OCI-LY7 (cell line): ENCODE results near the gene GSDME. TPM values are rescaled to one million over a fixed set of nuclear protein-coding genes. Genes with fewer than 3 reads are reported as not detected.

Experiments
- BruUV-seq: library from RNA; stranded (reverse); fragments of 400-500 nt; replicated peaks from 2 replicates; lab custom pipeline; 2021; lab: Mats Ljungman, UMichigan
- CTCF ChIA-PET: fragments of 300-600 bp; sonication (Branson Sonifier 250); formaldehyde crosslinking; loops from one replicate; lab custom pipeline; 2022; ENCODE audit warnings: antibody characterized with exemption; ENCODE audit not compliant: unreplicated experiment; lab: Charles Lee
- POLR2A ChIA-PET: fragments of 300-600 bp; sonication (Branson Sonifier 250); formaldehyde crosslinking; loops from one replicate; lab custom pipeline; 2022; ENCODE audit warnings: antibody characterized with exemption; lab: Charles Lee
- DNase-seq: peaks from one replicate; pipeline ENCODE4 v3.0.0-alpha.2; 2015; ENCODE audit warnings: low spot score
- H2AFZ ChIP-seq: fragments of 200-600 bp; sonication (generic), shearing (Covaris generic); 2 replicates; pipeline ENCODE4 v1.6.1; 2014; ENCODE audit warnings: mild to moderate bottlenecking, antibody characterized with exemption, low read length, moderate library complexity
- H3K27ac ChIP-seq: fragments of 200-600 bp; sonication (generic); 2 replicates; pipeline ENCODE4 v1.5.1; 2014; ENCODE audit warnings: mixed run types, low read depth, mild to moderate bottlenecking, moderate library complexity, low read length, inconsistent platforms; ENCODE audit not compliant: poor library complexity, severe bottlenecking
- H3K36me3 ChIP-seq: fragments of 200-600 bp; sonication (generic); 2 replicates; pipeline ENCODE4 v1.6.1; 2014; ENCODE audit warnings: mild to moderate bottlenecking, antibody characterized with exemption, low read length, moderate library complexity, mixed read lengths; ENCODE audit not compliant: insufficient read depth
- H3K4me1 ChIP-seq: fragments of 200-600 bp; sonication (generic); 2 replicates; pipeline ENCODE4 v1.5.1; 2014; ENCODE audit warnings: mild to moderate bottlenecking, low read length; ENCODE audit not compliant: insufficient read depth, poor library complexity, severe bottlenecking
- H3K4me2 ChIP-seq: fragments of 200-600 bp; sonication (generic); 2 replicates; pipeline ENCODE4 v1.6.1; 2014; ENCODE audit warnings: mild to moderate bottlenecking, low read length
- H3K4me3 ChIP-seq: fragments of 200-600 bp; sonication (generic); 2 replicates; pipeline ENCODE4 v1.5.1; 2014; ENCODE audit warnings: mild to moderate bottlenecking, low read depth, low read length; ENCODE audit not compliant: poor library complexity, severe bottlenecking
- H3K79me2 ChIP-seq: fragments of 200-600 bp; sonication (generic); 2 replicates; pipeline ENCODE4 v1.6.1; 2016; ENCODE audit warnings: low read depth, mild to moderate bottlenecking, low read length, moderate library complexity, mixed read lengths; ENCODE audit not compliant: insufficient read depth
- H3K9me2 ChIP-seq: fragments of 200-600 bp; sonication (generic); 2 replicates; pipeline ENCODE4 v1.6.1; 2016; ENCODE audit warnings: mild to moderate bottlenecking, low read length, mixed read lengths; ENCODE audit not compliant: insufficient read depth
- H3K9me3 ChIP-seq: fragments of 200-600 bp; sonication (generic); 2 replicates; pipeline ENCODE4 v1.6.1; 2014; ENCODE audit warnings: mild to moderate bottlenecking, mixed run types, low read length, mixed read lengths
- H4K20me1 ChIP-seq: fragments of 200-600 bp; sonication (generic); 2 replicates; pipeline ENCODE4 v1.6.1; 2014; ENCODE audit warnings: mild to moderate bottlenecking, antibody characterized with exemption, low read length, moderate library complexity, mixed read lengths; ENCODE audit not compliant: insufficient read depth
- CTCF ChIP-seq: fragments of 200-600 bp; sonication (generic); conservative IDR thresholded peaks from 2 replicates; pipeline ENCODE4 v1.5.1; 2014; ENCODE audit warnings: mild to moderate bottlenecking, antibody characterized with exemption, low read length, moderate library complexity, mixed read lengths
- EZH2phosphoT487 ChIP-seq: fragments of 200-600 bp; sonication (generic); IDR thresholded peaks from 2 replicates; pipeline ENCODE4 v1.6.1; 2018; ENCODE audit warnings: low read depth, borderline replicate concordance, mild to moderate bottlenecking, mixed run types, antibody characterized with exemption, low read length, moderate library complexity, mixed read lengths
- intact Hi-C: fragments of 100-400 bp; cut with micrococcal nuclease; formaldehyde crosslinking; loops from one replicate; pipeline ENCODE4 v1.10.0; 2022; ENCODE audit not compliant: unreplicated experiment
- total RNA-seq, 2 experiments: library from RNA; depleted of rRNA in 1 of 2; stranded (reverse); fragments of >200 nt in 1 of 2; shearing (Covaris generic) in 1 of 2; gene quantifications; 2 replicates each; pipeline ENCODE4 v1.2.3, GENCODE V29; 2014 to 2022

GSDME gene
- total RNA-seq, 2 experiments from 2014 or later: 33.0 to 41.7 TPM

DNA sequence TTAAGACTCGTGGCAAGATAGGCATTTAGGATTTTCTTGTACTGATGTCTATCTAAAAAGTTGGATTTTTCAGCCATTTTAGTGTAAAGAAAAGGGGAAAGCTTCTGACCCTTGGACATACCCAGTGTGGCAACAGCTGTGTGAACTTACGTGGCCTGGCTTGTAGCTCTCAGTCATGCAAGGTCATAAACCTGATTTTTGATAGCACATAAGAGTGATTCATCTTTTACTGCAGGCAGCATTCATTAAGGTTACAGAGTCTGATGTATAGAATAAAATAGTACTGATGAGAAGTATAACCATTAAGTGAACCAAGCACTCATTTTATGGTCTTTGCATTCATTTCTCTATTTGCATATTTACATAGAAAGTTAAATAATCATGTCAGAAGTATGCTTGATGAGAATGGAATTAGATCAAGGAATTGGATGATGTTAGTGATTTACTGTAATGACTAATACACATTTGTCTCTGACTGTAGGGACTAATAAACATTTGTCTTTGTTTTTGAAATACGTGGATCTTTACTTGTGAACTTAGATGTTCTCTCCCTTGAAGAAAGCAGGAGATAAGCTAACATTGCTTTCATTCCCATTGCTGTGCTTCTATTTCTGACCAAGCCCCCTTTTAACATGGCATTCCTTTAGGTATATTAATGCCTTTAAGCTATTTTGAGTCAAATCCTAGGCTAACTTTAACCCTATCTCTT is 88.2 kb downstream of the GSDME start:
- no peaks in the 10 kb centered on the region for H3K9me2 ChIP-seq
- no peaks in the 10 kb centered on the region for H3K4me1 ChIP-seq
- no peak for DNase-seq
- H3K4me2 ChIP-seq: no peak overlapping the region
- H3K36me3 ChIP-seq: peaks cover 47% of the 10 kb centered on the region; the same call in 1 of the 2 replicates
- CTCF ChIA-PET: no interaction called here
- 0 out of 2 replicates have a peak, but pooled peaks cover 6% of the 10 kb centered on the region for H4K20me1 ChIP-seq
- no peak overlapping the region for H2AFZ ChIP-seq
- POLR2A ChIA-PET: interaction anchor here (0.6 to 1.2 kb wide), 2 partner anchors 94 to 1447 kb away, joined by 3 to 4 read pairs; no protein-coding TSS in a partner anchor
- no peak overlapping the region for H3K4me3 ChIP-seq
- no peaks in the 10 kb centered on the region for H3K79me2 ChIP-seq
- BruUV-seq: no TSS peak
- TF ChIP-seq EZH2phosphoT487 (no peak), CTCF (no peak)
- intact Hi-C loops: loop anchor here (5.0 to 10.0 kb wide), 3 partner anchors 267 to 804 kb away; no protein-coding TSS in a partner anchor
- H3K27ac ChIP-seq: no peak overlapping the region
- H3K9me3 ChIP-seq: no peaks in the 10 kb centered on the region

GRCh38 chr7:24665564-24666294 is 91.5 kb downstream of the GSDME start:
- intact Hi-C loops: loop anchor here (1.0 to 10.0 kb wide), 5 partner anchors 89 to 801 kb away; no protein-coding TSS in a partner anchor
- no peaks in the 10 kb centered on the region for H3K4me1 ChIP-seq
- H3K9me2 ChIP-seq: no peaks in the 10 kb centered on the region
- H4K20me1 ChIP-seq: 0 out of 2 replicates have a peak, but pooled peaks cover 6% of the 10 kb centered on the region
- peaks cover 41% of the 10 kb centered on the region; the same call in 1 of the 2 replicates for H3K36me3 ChIP-seq
- H3K4me2 ChIP-seq: no peak overlapping the region
- H3K4me3 ChIP-seq: no peak overlapping the region
- H3K9me3 ChIP-seq: no peaks in the 10 kb centered on the region
- no peak overlapping the region for H3K27ac ChIP-seq
- TF ChIP-seq CTCF (peak; percentile 97), EZH2phosphoT487 (no peak)
- CTCF ChIA-PET: no interaction called here
- peak; percentile 63 for DNase-seq
- no peak overlapping the region for H2AFZ ChIP-seq
- no peaks in the 10 kb centered on the region for H3K79me2 ChIP-seq
- POLR2A ChIA-PET: interaction anchor here (0.5 to 1.4 kb wide), 5 partner anchors 10 to 91 kb away, joined by 3 to 5 read pairs (median 3); no protein-coding TSS in a partner anchor
- no TSS peak for BruUV-seq
